ENCODE data around the gene FLRT2.

FLRT2 gene

GRCh38 chr14:85619851-85620250 lies 89.9 kb downstream of the FLRT2 start:
- TF ChIP-seq TCF12 (IDR thresholded peaks at IDR 0.05; ENCODE audit: low read depth) (no peak), CREB1 (IDR thresholded peaks at IDR 0.05; ENCODE audit: low read depth) (no peak), TAF1 (IDR thresholded peaks at IDR 0.05; ENCODE audit: low read depth) (no peak), EP300 (IDR thresholded peaks at IDR 0.05; ENCODE audit: borderline replicate concordance) (no peak), USF1 (IDR thresholded peaks at IDR 0.05) (no peak), YY1 (IDR thresholded peaks at IDR 0.05; ENCODE audit: low read depth) (no peak), RAD21 (IDR thresholded peaks at IDR 0.05; ENCODE audit: low read depth) (no peak), NFIC (IDR thresholded peaks at IDR 0.05) (no peak), FOXM1 (IDR thresholded peaks at IDR 0.05; ENCODE audit: borderline replicate concordance, low read depth) (no peak), MAX (IDR thresholded peaks at IDR 0.05) (no peak), ZBTB7A (IDR thresholded peaks at IDR 0.05; ENCODE audit: low read depth) (no peak), EGR1 (IDR thresholded peaks at IDR 0.05) (no peak), TEAD4 (IDR thresholded peaks at IDR 0.05) (no peak), REST (IDR thresholded peaks at IDR 0.05; ENCODE audit: low read depth) (no peak)

GRCh38 chr14:85620947-85621346 lies 91.0 kb downstream of the FLRT2 start:
- TF ChIP-seq FOXM1 (IDR thresholded peaks at IDR 0.05; ENCODE audit: borderline replicate concordance, low read depth) (no peak), CREB1 (IDR thresholded peaks at IDR 0.05; ENCODE audit: low read depth) (no peak)

GRCh38 chr14:85622106-85622505 lies 92.2 kb downstream of the FLRT2 start:
- no peak for TF ChIP-seq CREB1 (IDR thresholded peaks at IDR 0.05; ENCODE audit: low read depth)
- TF ChIP-seq TAF1 (IDR thresholded peaks at IDR 0.05; ENCODE audit: low read depth), result no peak
- TF ChIP-seq MAX (IDR thresholded peaks at IDR 0.05), result no peak

GRCh38 chr14:85622986-85623685 lies 93.2 kb downstream of the FLRT2 start:
- TF ChIP-seq FOXM1 (IDR thresholded peaks at IDR 0.05; ENCODE audit: borderline replicate concordance, low read depth) (no peak), CREB1 (IDR thresholded peaks at IDR 0.05; ENCODE audit: low read depth) (no peak), NFIC (IDR thresholded peaks at IDR 0.05) (no peak)

GRCh38 chr14:85625925-85626585 lies 96.1 kb downstream of the FLRT2 start:
- no peak for TF ChIP-seq RAD21 (IDR thresholded peaks at IDR 0.05; ENCODE audit: low read depth)
- TF ChIP-seq TEAD4 (IDR thresholded peaks at IDR 0.05), result no peak
- no peak for TF ChIP-seq REST (IDR thresholded peaks at IDR 0.05; ENCODE audit: low read depth)
- TF ChIP-seq EGR1 (IDR thresholded peaks at IDR 0.05), result no peak
- TF ChIP-seq TAF1 (IDR thresholded peaks at IDR 0.05; ENCODE audit: low read depth), result no peak
- no peak for TF ChIP-seq CEBPB (IDR thresholded peaks at IDR 0.05)
- TF ChIP-seq USF1 (IDR thresholded peaks at IDR 0.05), result no peak
- TF ChIP-seq ZBTB7A (IDR thresholded peaks at IDR 0.05; ENCODE audit: low read depth), result no peak
- TF ChIP-seq MAX (IDR thresholded peaks at IDR 0.05), result no peak

GRCh38 chr14:85634205-85634604 lies 104.3 kb downstream of the FLRT2 start:
- no peak for TF ChIP-seq REST (IDR thresholded peaks at IDR 0.05; ENCODE audit: low read depth)

Data from Ishikawa (cell line).